ACHN (cell line): ENCODE measurements around the gene FOXP3.

Experiments
- DNase-seq: peaks from one replicate; pipeline ENCODE4 v3.0.0-alpha.2; 2015
- in situ Hi-C: cut with HindIII; loops from 2 replicates; pipeline ENCODE4 v1.10.0; 2017; ENCODE audit warnings: low sequenced_read_pairs, low pct_ligation_motif_present, low pct_unique_long_range_greater_than_20kb

Gene FOXP3

GRCh38 chrX:49277535-49277830 lies 13.0 kb upstream of the FOXP3 start:
- in situ Hi-C loops = no loop called here
- no peak for DNase-seq

GRCh38 chrX:49276671-49277534 lies 12.4 kb upstream of the FOXP3 start:
- in situ Hi-C loops = no loop called here
- no peak for DNase-seq

- in situ Hi-C loops = no loop called here
- no peak for DNase-seq
Measured at GRCh38 chrX:49276207-49276606, 11.7 kb upstream of the FOXP3 start.

- DNase-seq = no peak
- in situ Hi-C loops = no loop called here
Measured at GRCh38 chrX:49273181-49273727, 8.7 kb upstream of the FOXP3 start.

GRCh38 chrX:49272421-49272820 lies 7.9 kb upstream of the FOXP3 start:
- no peak for DNase-seq
- in situ Hi-C loops = no loop called here

- in situ Hi-C loops = no loop called here
- DNase-seq = no peak
Measured at GRCh38 chrX:49271341-49271740, 6.8 kb upstream of the FOXP3 start.

- DNase-seq = no peak
- in situ Hi-C loops = no loop called here
Measured at GRCh38 chrX:49270249-49270921, 5.9 kb upstream of the FOXP3 start.

- no peak for DNase-seq
- in situ Hi-C loops = no loop called here
Measured at GRCh38 chrX:49269767-49270248, 5.3 kb upstream of the FOXP3 start, which contains the start of gene PPP1R3F. PPP1R3F (plus strand) TSS chrX:49269793; CDS start chrX:49269870, 77 bp downstream.

GRCh38 chrX:49269010-49269766 lies 4.7 kb upstream of the FOXP3 start:
- DNase-seq = peak; percentile 94
- in situ Hi-C loops = no loop called here

- in situ Hi-C loops = no loop called here
- DNase-seq = no peak
Measured at GRCh38 chrX:49268702-49269009, 4.1 kb upstream of the FOXP3 start.

GRCh38 chrX:49266523-49267445 lies 2.3 kb upstream of the FOXP3 start:
- in situ Hi-C loops = no loop called here

GRCh38 chrX:49263631-49264030 lies 879 bp downstream of the FOXP3 start:
- in situ Hi-C loops = no loop called here
- DNase-seq = no peak

More at GRCh38 chrX:49266523-49267445, 2.3 kb upstream of the FOXP3 start:
- no peak for DNase-seq

- no peak for DNase-seq
- in situ Hi-C loops = no loop called here
Measured at GRCh38 chrX:49262603-49263002, 1.9 kb downstream of the FOXP3 start.

- in situ Hi-C loops = no loop called here
- no peak for DNase-seq
Measured at GRCh38 chrX:49260221-49260985, 4.1 kb downstream of the FOXP3 start.

- in situ Hi-C loops = no loop called here
- DNase-seq = no peak
Measured at GRCh38 chrX:49258749-49259124, 5.8 kb downstream of the FOXP3 start.

- in situ Hi-C loops = no loop called here
- no peak for DNase-seq
Measured at GRCh38 chrX:49257846-49258748, 6.4 kb downstream of the FOXP3 start.
